Measurements from ENCODE around the gene YIPF5.

YIPF5 gene

GRCh38 chr5:144179226-144179625, 8.8 kb upstream of the YIPF5 start:
- Mint-ChIP-seq H3K27ac (no peak overlapping the region), H3K4me3 (no peak overlapping the region), H3K4me1 (no peaks in the 10 kb centered on the region), H3K9me3 (no peaks in the 10 kb centered on the region), H3K27me3 (ENCODE audit: low read depth) (no peaks in the 10 kb centered on the region), H3K36me3 (ENCODE audit: low read depth) (no peaks in the 10 kb centered on the region)
- TF ChIP-seq CTCF (IDR thresholded peaks at IDR 0.05; ENCODE audit: unreplicated experiment in 3 of 3), result no peak

DNA sequence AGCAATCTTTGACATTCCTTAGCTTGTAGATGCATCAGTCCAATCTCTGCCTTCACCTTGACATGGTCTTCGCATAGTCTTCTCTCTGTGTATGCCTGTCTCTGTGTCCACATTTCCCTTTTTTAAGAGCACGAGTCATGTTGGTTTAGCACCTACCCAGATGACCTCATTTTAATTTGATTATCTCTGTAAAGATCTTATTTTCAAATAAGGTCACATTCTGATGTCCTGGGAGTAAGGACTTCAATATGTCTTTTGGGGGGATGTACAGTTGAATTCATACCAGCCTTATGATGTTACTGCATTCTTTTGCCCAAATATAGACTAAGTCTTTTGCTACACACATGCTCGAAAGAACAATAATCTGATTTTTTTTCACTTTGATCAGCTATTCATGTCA, 7.1 kb upstream of the YIPF5 start:
- no peaks in the 10 kb centered on the region for H3K27me3 Mint-ChIP-seq (ENCODE audit: low read depth)
- TF ChIP-seq CTCF (IDR thresholded peaks at IDR 0.05; ENCODE audit: unreplicated experiment in 3 of 3), result no peak
- H3K4me1 Mint-ChIP-seq, result no peaks in the 10 kb centered on the region
- no peak overlapping the region for H3K27ac Mint-ChIP-seq
- no peaks in the 10 kb centered on the region for H3K36me3 Mint-ChIP-seq (ENCODE audit: low read depth)
- no peak overlapping the region for H3K4me3 Mint-ChIP-seq
- H3K9me3 Mint-ChIP-seq, result no peaks in the 10 kb centered on the region

GRCh38 chr5:144173766-144174165, 3.3 kb upstream of the YIPF5 start:
- peak overlapping the region in 1 of 3 experiments; percentile 22 for H3K4me3 Mint-ChIP-seq
- no peak for TF ChIP-seq CTCF (IDR thresholded peaks at IDR 0.05; ENCODE audit: unreplicated experiment in 3 of 3)
- peaks cover 21% of the 10 kb centered on the region for H3K4me1 Mint-ChIP-seq
- H3K9me3 Mint-ChIP-seq, result no peaks in the 10 kb centered on the region
- no peak overlapping the region for H3K27ac Mint-ChIP-seq
- peaks cover 1% of the 10 kb centered on the region for H3K36me3 Mint-ChIP-seq (ENCODE audit: low read depth)
- H3K27me3 Mint-ChIP-seq (ENCODE audit: low read depth), result no peaks in the 10 kb centered on the region

- Mint-ChIP-seq H3K27ac (peak overlapping the region; percentile 80 to 93 (median 90)), H3K4me1 (peaks cover 40% of the 10 kb centered on the region), H3K27me3 (ENCODE audit: low read depth) (no peaks in the 10 kb centered on the region), H3K9me3 (no peaks in the 10 kb centered on the region), H3K36me3 (ENCODE audit: low read depth) (peaks cover 26% of the 10 kb centered on the region), H3K4me3 (peak overlapping the region; percentile 91 to 99 (median 93))
- no peak for TF ChIP-seq CTCF (IDR thresholded peaks at IDR 0.05; ENCODE audit: unreplicated experiment in 3 of 3)
Measured at GRCh38 chr5:144169904-144170275, 569 bp downstream of the YIPF5 start.

- peaks cover 32% of the 10 kb centered on the region for H3K36me3 Mint-ChIP-seq (ENCODE audit: low read depth)
- H3K4me3 Mint-ChIP-seq, result peak overlapping the region; percentile 51 to 99 (median 80)
- no peaks in the 10 kb centered on the region for H3K9me3 Mint-ChIP-seq
- peaks cover 40% of the 10 kb centered on the region for H3K4me1 Mint-ChIP-seq
- TF ChIP-seq CTCF (IDR thresholded peaks at IDR 0.05; ENCODE audit: unreplicated experiment in 3 of 3), result no peak
- H3K27me3 Mint-ChIP-seq (ENCODE audit: low read depth), result no peaks in the 10 kb centered on the region
- no peak overlapping the region for H3K27ac Mint-ChIP-seq
Measured at GRCh38 chr5:144167998-144168397, 2.5 kb downstream of the YIPF5 start.

- H3K9me3 Mint-ChIP-seq, result no peaks in the 10 kb centered on the region
- peak overlapping the region in 1 of 3 experiments; percentile 67 for H3K4me3 Mint-ChIP-seq
- no peak for TF ChIP-seq CTCF (IDR thresholded peaks at IDR 0.05; ENCODE audit: unreplicated experiment in 3 of 3)
- H3K27ac Mint-ChIP-seq, result no peak overlapping the region
- peaks cover 40% of the 10 kb centered on the region for H3K4me1 Mint-ChIP-seq
- H3K27me3 Mint-ChIP-seq (ENCODE audit: low read depth), result no peaks in the 10 kb centered on the region
- H3K36me3 Mint-ChIP-seq (ENCODE audit: low read depth), result peaks cover 43% of the 10 kb centered on the region
Measured at GRCh38 chr5:144166696-144167095, 3.8 kb downstream of the YIPF5 start.

Measured in nephron (organoid).